GM21825 (cell line): ENCODE data around the gene SPART.
"Not testable (repeated sequence)": the region's sequence is repeated elsewhere in the genome, so short reads cannot be mapped to it uniquely, and the experiment has no call there.

Experiments used
- ATAC-seq: cut with Tn5 transposase; IDR thresholded peaks from one replicate; pipeline ENCODE4 v1.9.1; 2021; ENCODE audit warnings: mild to moderate bottlenecking, moderate library complexity; ENCODE audit not compliant: unreplicated experiment

Gene SPART

DNA sequence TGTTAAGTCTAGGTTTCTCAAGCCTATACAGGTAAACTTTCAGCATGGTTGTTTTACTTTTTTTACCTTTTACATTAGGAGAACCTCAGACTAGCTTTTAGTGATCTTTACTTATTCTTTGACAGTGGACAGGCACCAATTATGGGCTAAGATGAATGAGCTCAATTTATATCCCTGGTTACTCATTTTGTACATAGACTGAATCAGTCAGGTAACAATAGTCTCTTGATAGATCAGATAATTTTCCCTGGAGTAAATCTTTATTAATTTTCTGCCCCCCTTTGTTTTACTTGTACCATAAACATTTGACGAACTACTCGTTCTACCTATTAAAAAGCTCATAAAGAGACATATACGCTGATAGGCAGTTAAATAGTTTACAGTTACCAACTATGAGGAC, 22.8 kb downstream of the SPART start:
- ATAC-seq = no peak

DNA sequence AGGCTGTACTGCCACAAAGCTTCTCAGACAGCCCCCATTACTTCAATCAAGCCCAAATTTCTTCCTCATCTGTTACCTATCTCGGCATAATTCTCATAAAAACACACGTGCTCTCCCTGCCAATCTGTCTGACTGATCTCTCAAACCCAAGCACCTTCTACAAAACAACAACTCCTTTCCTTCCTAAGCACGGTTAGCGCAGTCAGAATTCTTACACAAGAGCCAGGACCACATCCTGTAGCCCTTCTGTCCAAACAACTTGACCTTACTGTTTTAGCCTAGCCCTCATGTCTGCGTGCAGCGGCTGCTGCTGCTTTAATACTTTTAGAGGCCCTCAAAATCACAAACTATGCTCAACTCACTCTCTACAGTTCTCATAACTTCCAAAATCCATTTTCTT, 26.4 kb downstream of the SPART start:
- not testable (repeated sequence) for ATAC-seq

DNA sequence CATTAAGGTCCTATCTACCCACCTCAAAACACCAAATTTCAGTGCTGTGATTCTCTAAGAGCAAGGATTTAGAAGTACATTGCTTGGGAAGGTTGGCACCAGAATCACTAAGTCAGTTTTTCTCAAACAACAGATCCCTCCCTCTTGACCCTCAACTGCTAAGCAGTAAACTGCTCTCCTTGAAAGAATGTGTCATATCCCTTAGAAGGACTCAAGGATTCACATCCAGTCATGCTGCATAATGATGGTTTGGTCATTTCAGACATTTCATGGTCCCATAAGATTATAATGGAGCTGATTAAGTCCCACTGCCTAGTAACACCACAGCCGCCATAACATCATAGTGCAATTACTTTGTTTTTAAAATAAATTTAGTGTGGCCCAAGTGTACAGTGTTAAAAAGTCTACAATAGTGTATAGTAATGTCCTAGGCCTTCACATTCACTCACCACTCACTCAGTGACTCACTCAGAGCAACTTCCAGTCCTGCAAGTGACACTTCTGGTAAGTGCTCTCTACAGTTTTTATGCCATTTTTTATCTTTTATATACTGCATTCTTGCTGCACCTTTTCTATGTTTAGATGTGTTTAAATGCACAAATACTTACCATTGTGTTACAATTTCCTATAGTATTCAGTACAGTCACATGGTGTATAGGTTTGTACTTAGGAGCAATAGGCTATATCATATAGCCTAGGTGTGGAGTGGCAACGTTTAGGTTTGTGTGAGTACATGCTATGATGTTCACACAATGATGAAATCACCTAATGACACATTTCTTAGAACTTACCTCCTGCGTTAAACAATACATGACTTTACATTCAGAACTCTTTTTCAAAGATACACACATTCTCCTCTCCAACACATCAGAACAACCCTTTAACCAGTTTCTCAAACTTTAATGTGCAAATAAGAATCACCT, 32.9 kb downstream of the SPART start:
- ATAC-seq = no peak

DNA sequence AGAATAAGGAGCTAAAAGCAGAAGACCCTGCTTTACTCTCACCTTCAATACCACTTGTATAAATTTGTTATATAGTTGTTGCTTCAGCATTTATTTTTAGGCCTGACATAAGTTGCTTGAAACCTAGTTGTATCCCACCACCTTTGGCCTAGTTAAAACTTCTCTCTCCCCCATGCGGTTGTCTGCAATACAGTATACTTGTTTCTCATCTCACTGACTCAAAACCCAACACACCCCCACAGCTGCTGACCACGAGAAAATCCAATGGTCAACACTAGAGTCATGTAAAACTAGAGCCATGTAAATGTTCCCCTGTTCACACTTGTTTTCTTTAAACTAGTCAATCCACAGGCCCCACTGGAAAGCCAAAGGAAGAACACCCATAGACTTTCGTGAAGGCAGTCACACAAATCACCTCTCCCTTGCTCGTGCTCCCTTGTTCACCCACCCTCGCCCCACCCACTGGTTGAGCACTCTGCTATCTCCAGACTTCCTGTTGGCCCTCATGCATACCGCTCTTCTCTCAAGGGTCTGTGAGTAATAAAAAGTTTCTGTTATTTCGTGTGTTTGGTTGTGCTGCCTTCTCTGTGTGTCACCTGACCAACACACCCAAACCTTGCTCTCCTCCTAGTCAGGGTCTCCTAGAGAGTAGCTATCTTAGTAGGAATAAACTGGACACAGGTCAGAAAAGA, 35.6 kb downstream of the SPART start:
- ATAC-seq = no peak

DNA sequence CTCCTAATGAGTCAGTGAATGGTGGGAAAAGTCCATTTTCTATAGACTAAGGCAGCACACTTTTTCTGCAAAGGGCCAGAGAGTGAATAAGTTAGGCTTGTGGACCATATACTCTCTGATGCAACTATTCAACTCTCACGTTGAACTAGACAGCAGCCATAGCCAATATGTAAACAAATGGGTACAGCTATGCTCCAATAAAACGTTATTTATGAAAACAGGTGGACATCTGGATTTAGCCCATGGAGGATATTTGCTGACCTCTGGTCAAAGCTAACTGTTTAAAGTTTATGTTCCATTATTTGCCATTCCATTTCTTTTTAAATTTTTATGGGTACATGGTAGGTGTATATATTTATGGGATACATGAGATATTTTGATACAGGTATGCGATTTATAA, 43.9 kb downstream of the SPART start:
- no peak for ATAC-seq

DNA sequence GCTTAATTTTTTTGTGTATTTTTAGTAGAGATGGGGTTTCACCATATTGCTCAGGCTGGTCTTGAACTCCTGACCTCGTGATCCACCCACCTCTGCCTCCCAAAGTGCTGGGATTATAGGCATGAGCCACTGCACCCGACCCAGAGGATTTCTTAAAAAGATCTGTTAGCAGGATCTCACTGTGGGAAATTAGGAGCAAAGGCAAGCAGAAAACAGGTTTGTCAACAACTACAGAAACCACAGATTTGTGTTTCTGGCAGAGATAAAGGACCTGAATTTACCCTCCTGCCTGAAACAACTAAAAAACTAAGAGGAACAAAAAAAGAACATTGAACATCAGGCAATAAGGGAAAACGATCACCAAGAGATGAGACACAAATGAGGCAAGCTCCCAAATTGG, 46.7 kb downstream of the SPART start:
- ATAC-seq = not testable (repeated sequence)

DNA sequence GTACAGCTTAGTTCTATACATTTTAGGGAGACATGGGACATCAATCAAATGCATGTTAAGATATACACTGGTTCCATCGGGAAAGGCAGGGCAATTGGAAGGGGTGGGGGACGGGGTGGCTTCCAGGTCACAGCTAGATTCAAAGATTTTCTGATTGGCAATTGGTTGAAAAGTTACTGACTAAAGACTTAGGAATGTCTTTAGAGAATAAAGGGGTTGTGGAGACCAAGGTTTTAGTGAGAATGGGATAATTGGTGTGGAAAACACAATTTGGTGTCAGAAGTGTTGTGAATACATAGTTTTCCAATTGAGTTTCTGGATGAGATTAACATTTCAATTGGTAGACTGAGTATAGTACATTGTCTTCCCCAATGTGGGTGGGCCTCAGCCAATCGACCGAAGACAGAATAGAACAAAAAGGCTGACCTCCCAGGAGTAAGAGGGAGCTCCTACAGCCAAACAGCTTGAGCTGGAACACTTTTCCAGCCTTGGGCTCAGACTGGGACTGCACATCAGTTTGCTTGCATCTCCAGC, 47.6 kb downstream of the SPART start:
- no peak for ATAC-seq

DNA sequence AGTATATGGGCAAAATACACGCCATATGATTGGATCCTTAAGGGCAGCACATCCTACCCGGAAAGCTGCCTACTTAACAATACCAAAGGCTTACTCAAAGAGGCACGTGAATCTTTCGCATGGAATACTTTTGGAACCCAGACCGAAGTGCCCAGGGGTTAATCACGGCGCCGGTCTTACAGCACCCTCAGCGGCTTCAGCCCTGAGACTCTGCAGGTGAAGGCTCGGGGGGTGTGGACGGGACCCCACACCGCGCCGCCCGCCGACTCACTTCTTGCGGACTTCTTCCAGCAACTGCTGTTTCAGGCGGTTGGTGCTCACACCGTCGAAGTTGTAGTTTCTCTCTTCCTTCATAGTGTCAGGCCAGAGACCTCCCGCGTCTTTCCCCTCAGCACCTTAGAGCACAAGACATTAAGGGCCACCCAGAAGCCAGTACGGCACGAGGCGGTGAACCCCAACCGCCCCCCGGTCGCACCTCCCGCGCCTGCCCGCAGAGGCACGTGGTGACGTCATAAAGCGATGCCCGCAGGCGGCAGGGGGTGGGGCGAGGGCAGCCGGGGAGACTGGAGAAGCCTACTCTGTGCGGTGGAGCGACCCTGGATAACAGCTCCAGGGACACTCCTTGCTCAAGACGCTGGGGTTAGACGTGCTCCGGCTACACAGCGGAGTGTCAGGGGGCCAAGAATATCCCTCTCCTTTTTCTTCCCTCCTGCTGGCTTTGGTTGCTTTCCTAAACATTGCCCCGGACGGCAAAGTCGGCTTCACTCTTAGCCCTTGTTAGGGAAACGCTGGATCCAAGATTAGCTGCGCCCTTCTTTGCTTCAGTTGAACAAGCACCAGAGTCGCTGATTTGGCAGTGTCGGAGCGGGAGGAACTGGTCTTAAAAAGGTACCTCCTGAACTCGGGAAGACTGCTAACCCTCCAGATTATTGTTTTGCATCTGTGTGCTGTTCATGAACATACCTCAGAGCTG, 48.5 kb downstream of the SPART start, which contains the start of gene CCDC169:
Gene CCDC169, minus strand, starts transcription at position 449 of the 973 bp plus-strand sequence. Its CDS starts 95 bp downstream, at position 354.
- ATAC-seq = no peak

DNA sequence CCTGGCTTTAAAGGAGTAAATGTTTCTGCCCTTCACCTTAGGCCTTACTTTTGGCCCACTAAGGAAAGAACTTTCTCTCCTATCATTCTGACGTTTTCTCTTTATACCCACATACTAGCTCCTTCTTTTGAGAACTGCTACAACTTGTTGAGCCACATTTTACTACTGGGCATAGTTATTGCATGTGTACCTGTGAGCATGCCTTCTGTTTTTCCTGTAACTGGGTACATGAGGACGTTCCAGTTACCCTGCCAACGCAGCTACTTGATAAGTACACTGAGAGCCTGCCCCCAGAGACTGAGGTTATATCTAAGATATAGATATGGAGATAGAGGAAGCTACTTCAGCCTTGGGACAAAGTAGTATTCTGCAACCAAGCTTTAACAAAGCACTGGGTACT, 52.1 kb downstream of the SPART start:
- no peak for ATAC-seq

DNA sequence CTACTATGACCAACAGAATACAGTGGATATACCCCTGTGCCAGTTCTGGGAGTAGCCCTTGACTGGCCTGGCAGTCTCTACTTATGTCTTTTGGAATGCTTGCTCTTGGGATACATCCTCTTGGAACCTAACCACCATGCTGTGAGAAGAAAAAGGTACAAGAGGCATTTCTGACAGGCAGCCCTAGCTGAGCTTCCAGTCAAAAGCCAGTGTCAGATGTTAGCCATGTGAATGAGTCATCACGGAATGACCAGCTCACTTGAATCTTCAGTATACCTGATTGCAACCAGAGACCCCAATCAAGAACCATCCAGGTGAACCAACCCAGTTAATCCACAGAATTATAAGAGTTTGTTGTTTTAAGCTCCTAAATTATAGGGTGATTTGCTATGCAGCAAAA, 52.7 kb downstream of the SPART start:
- ATAC-seq = no peak

DNA sequence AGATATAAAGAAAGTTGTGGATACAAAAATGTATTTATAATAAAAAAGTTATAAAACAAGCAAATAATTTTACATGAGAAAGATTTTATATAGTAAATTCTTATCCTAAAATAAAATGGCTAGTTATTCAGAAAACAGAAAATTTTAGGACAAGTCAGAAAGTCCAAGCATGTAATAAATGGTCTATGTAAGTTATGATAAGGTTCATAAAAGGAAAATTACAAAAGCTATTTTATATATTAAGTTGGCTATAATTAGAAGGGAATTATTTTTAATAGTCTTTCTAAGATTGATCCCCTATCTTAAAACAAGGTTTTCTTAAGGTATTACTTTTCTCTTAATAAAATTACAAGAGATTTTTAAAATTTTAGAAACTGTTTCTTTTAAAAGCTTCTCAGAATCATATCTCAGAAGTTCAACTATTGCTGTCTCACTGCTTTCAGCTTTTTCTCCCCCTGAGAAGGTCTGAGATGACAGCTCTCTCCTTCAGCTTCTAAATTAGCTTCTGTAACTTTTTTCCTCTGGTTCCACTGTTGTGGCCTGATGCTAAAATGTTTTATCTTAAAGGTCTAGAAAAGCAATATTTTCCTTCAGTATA, 57.3 kb downstream of the SPART start:
- no peak for ATAC-seq

DNA sequence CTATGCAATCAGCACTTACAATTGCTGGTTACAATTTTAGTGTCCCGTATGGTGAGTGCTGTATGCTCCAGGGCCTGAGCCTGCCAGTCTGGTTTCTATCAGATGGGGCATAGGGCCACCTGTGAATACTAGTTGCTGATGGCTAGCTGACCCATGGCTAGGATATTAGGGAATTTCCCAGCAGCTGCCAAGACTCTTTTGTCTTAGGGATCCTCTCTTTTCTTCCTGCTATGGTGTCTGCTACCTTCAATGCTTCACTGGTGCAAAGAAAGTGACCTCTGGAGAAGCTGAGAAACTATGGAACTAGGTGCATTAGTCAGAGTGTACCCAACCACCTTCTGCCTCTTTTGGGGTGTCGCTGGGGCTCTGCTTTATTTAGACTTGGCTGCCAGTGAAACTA, 60.2 kb downstream of the SPART start:
- no peak for ATAC-seq

DNA sequence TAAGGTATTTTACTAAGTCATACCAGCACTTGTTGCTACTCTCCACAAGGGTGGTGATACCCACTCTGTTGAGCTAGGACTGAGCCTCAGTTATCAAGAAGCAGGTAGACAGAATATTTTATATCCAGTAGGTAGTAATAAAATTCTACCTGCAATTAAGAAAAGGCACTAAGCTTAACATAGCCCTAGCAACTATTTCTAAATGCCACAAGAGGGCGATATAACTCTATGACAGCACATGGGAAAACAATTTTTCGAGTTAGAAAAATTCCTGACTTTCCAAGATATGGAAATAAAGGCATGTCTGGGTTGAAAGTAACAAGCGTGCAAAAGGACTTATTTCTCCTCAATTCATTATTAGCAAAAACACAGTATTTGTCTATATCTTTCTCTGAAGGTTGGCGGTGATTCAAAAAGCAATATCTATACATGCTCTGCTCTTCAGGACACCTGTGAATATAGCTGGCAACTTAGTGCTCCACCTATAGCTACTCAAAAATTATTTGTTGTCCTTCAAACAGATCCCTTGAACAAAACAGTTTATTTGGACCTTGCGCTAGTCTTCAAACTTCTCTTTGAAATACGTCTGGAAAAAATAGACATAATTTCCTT, 63.3 kb downstream of the SPART start:
- no peak for ATAC-seq

DNA sequence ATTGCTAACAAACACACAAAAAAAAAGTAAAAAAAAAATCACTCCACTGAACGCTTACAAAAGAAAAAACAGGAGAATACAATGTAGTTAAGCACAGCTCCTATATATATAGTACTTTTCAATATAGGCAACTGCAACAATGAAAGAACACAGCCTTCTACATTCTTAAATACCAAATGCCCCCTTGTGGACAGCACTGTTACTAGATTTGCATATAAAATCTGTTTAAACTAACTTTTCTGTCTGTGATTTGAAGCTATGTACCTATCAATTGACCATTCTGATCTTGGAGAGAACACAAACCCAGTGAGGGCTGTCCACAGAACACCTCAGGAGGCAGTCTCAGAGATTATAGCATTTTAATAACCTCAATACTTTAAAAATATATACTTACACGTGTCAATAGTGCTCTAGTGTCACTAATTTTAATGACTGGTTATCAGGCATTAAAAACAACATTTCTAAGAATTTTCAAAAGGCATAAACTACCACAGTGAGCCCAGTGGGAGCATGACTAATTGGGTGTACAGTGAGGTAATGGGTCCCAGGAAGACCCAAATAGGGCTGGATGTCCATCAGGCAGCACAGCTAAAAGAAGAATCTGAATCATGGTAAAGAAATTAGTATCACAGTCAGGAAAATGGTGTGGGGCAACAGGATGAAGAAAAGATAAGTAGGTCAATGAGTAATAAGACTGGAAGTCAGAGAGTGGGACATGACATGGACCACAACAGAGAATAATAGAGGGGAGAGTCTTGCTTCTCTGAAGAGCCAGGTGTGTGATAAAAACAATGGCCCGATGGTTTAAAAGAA, 70.8 kb downstream of the SPART start:
- ATAC-seq = no peak

DNA sequence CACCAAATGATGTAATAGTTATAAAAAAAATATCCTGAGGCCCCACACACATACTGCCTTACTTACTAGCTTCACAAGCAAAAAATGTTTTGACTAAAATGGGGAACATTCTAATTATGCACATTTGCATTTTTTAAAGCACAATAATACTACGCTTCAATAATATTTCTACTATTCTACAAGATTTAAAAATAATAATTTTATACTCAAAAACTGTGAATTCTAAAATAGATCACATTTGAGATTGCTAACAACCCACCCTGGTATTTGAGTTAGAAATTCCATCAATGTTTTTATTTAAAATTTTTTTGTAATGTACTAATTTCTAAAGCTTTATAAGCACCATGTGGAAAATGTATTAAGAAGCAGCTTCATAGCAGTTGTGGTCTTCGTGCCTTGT, 72.8 kb downstream of the SPART start:
- no peak for ATAC-seq

DNA sequence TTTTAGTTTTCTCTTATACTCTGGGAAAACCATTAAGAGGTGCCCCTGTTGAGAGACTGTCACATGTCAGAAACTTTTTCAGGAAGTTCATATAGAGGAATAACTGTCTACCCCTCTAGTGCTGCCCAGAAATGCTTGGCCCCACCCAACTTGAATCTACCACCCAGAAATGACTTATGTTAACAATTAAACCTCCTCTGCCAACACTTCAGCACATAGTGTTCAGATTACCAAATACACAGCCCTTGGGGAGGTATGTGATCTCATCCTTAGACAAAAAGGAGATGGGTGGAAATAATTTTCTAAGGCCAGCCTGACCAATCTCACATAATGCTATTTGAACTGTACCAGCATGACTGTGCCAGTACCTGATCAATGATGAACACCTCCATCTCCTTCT, 84.2 kb downstream of the SPART start:
- no peak for ATAC-seq

DNA sequence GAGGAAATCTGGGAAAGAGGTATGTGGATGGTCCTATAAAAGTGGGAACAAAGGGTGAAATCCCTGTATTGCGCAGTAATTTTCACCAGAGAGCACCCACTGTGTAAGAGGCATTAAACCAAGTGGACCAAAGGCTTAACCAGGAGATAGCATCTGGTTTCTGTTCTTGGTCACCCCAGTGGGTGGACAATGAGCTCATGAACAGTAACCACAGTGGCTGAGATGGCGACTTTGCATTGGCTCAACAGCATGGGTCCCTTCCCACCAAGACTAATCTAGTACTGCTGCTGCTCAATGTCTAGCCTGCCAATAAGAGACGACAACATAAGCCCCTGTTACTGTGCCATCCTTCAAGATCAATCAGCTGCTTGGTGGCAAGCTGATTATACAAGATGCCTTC, 85.2 kb downstream of the SPART start:
- no peak for ATAC-seq

DNA sequence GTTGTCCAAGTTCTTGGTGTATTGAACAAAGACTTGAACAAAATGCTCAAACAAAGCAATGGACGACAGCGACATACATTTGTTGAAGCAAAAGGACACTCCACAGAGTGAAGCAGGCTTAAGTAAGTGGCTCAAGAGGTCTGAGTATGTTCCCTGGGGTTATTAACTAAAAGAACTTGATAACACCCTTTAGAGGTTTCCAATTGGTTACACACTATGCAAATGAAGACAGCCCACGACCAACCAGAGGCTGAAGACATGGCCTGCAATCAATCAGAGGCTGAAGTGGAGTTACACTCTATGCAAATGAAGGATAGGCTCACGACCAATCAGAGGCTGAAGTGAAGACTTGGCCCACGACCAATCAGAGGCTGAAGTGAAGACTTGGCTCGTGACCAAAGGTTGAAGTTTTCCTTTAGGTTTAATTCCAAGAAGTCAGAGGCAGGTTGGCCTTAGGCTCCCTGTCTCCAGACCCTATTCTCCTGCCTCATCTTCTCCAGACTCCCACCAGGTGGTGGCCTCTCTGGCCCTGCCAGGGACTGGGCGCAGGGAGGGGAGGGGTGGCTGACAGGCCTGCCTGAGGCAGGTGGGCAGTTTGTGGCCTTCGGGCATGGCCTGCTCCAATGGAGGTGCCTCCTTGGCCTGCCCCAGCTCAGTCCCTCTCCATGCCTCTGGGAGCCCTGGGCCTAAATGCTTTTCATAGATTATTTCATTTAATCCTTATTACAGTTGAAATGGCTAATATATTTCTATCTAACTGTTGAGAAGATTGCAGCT, 86.6 kb downstream of the SPART start:
- ATAC-seq = no peak
